B cell (primary cell): Measurements from ENCODE around the gene ITPK1. TPM values are rescaled to one million over a fixed set of nuclear protein-coding genes. Genes with fewer than 3 reads are reported as not detected.

Experiments used
- ATAC-seq: fragments of 200-7000 bp; cut with Tn5 transposase; one replicate; pipeline ENCODE4 v1.10.0; 2021; ENCODE audit warnings: low read depth, mild to moderate bottlenecking, moderate number of reproducible peaks, moderate library complexity
- CTCF ChIA-PET: fragments of 350-600 bp; sonication (Branson Sonifier 250); formaldehyde crosslinking; loops from one replicate; lab custom pipeline; 2021; ENCODE audit warnings: antibody characterized with exemption, inconsistent platforms; lab: Charles Lee
- POLR2A ChIA-PET: fragments of 350-600 bp; sonication (Branson Sonifier 250); formaldehyde crosslinking; loops from one replicate; lab custom pipeline; 2021; ENCODE audit warnings: antibody characterized with exemption; lab: Charles Lee
- DNase-seq: peaks from one replicate; pipeline ENCODE4 v3.0.0; 2013
- H2AFZ ChIP-seq: 2 replicates; pipeline ENCODE4 v1.6.1; 2012; ENCODE audit warnings: mild to moderate bottlenecking, low read depth, low read length; ENCODE audit not compliant: insufficient read depth, poor library complexity, severe bottlenecking
- H3K27ac ChIP-seq, 2 donors: 1 replicate in 1 of 2; 2 replicates in 1 of 2; pipeline ENCODE4 v1.5.1; 2012 to 2013; ENCODE audit warnings: low read length in 2 of 2, mild to moderate bottlenecking in 2 of 2, moderate library complexity in 1 of 2
- H3K27me3 ChIP-seq, 4 experiments: fragments of 200-600 bp in 1 of 4; sonication (generic) in 1 of 4; replicated peaks in 1 of 4; 1 replicate in 2 of 4; 2 replicates in 2 of 4; pipeline versions ENCODE4 v1.6.1 to v1.7.0; 2013 to 2016; ENCODE audit warnings: low read length in 3 of 4, mild to moderate bottlenecking in 2 of 4, mixed read lengths in 1 of 4, moderate library complexity in 1 of 4; ENCODE audit not compliant: insufficient read depth in 4 of 4, control insufficient read depth in 3 of 4; ENCODE audit errors: control extremely low read depth in 1 of 4
- H3K36me3 ChIP-seq, 2 experiments: replicated peaks in 1 of 2; 1 replicate in 1 of 2; 2 replicates in 1 of 2; pipeline versions ENCODE4 v1.6.1 to v1.7.1; 2013; ENCODE audit warnings: low read length in 1 of 2; ENCODE audit not compliant: insufficient read depth in 2 of 2, control insufficient read depth in 1 of 2; ENCODE audit errors: control extremely low read depth in 1 of 2, extremely low read depth in 1 of 2
- H3K4me1 ChIP-seq, 2 donors: fragments of 200-600 bp in 1 of 2; sonication (generic) in 1 of 2; 1 replicate in 1 of 2; 2 replicates in 1 of 2; pipeline versions ENCODE4 v1.5.1 to v1.6.1; 2013 to 2017; ENCODE audit warnings: low read length in 2 of 2; ENCODE audit not compliant: control insufficient read depth in 2 of 2, insufficient read depth in 2 of 2
- H3K4me2 ChIP-seq: replicated peaks from 2 replicates; pipeline ENCODE3; 2012; ENCODE audit warnings: mild to moderate bottlenecking, low read depth, low read length; ENCODE audit not compliant: poor library complexity, severe bottlenecking
- H3K4me3 ChIP-seq, 5 experiments: fragments of 200-600 bp in 1 of 5; sonication (generic) in 1 of 5; 1 replicate in 3 of 5; 2 replicates in 2 of 5; pipeline versions ENCODE4 v1.5.1 to v1.7.0; 2011 to 2016; ENCODE audit warnings: low read length in 4 of 5, mild to moderate bottlenecking in 4 of 5, low read depth in 2 of 5, control low read depth in 1 of 5, moderate library complexity in 1 of 5; ENCODE audit not compliant: insufficient read depth in 1 of 5; ENCODE audit errors: control extremely low read depth in 1 of 5, extremely low read depth in 1 of 5
- H3K79me2 ChIP-seq: fragments of 200-600 bp; sonication (generic); one replicate; pipeline ENCODE4 v1.6.0; 2016; ENCODE audit warnings: low read length; ENCODE audit not compliant: control insufficient read depth, insufficient read depth
- H3K9ac ChIP-seq: fragments of 200-600 bp; sonication (generic); 2 replicates; pipeline ENCODE4 v1.6.1; 2017; ENCODE audit warnings: mild to moderate bottlenecking, low read length, moderate library complexity
- H3K9me3 ChIP-seq, 3 donors: one replicate each; pipeline versions ENCODE4 v1.6.1 to v1.7.1; 2013; ENCODE audit warnings: low read length in 2 of 3; ENCODE audit not compliant: control insufficient read depth in 2 of 3, insufficient read depth in 1 of 3; ENCODE audit errors: control extremely low read depth in 1 of 3
- H4K20me1 ChIP-seq: 2 replicates; pipeline ENCODE4 v1.6.0; 2012; ENCODE audit warnings: mild to moderate bottlenecking, low read length; ENCODE audit not compliant: insufficient read depth, control insufficient read depth, poor library complexity, severe bottlenecking
- H3K27ac Mint-ChIP-seq: one replicate; pipeline ENCODE4 v1.8.0; 2021; ENCODE audit warnings: mixed read lengths
- H3K27me3 Mint-ChIP-seq: one replicate; pipeline ENCODE4 v1.8.0; 2021; ENCODE audit warnings: mixed read lengths
- H3K4me1 Mint-ChIP-seq: one replicate; pipeline ENCODE4 v1.8.0; 2021; ENCODE audit warnings: mixed read lengths
- H3K4me3 Mint-ChIP-seq: one replicate; pipeline ENCODE4 v1.8.0; 2021; ENCODE audit warnings: mixed read lengths
- H3K9me3 Mint-ChIP-seq: one replicate; pipeline ENCODE4 v1.8.0; 2022; ENCODE audit warnings: mixed read lengths; ENCODE audit not compliant: insufficient read depth
- EZH2 ChIP-seq: IDR thresholded peaks from 2 replicates; pipeline ENCODE4 v1.6.1; 2012; ENCODE audit warnings: borderline replicate concordance, low read depth, mild to moderate bottlenecking, moderate library complexity, low read length; ENCODE audit not compliant: insufficient read depth, poor library complexity, severe bottlenecking
- WGBS: methylation state at CpG from one replicate; pipeline ENCODE4 v1.1.5; 2013; ENCODE audit warnings: missing lambda C conversion rate; ENCODE audit not compliant: insufficient coverage; 5-methylcytosine and 5-hydroxymethylcytosine counted together
- intact Hi-C: fragments of 100-400 bp; cut with micrococcal nuclease; formaldehyde crosslinking; loops from one replicate; pipeline ENCODE4 v1.10.0; 2022
- polyA plus RNA-seq: library from polyadenylated mRNA; depleted of rRNA; stranded (reverse); fragments of >200 nt; gene quantifications from 2 replicates; pipeline ENCODE4 v1.2.3, GENCODE V29; 2012
- total RNA-seq, 2 donors: library from RNA; stranded (reverse); fragments of 120-200 nt in 1 of 2; gene quantifications; 1 replicate in 1 of 2; 2 replicates in 1 of 2; pipeline versions ENCODE4 v1.2.3 to v1.2.4, GENCODE V29; 2013 to 2022
- TF ChIP-seq, protein P1 (sequence below): fragments of 200-600 bp; IDR thresholded peaks from one replicate; pipeline ENCODE4 v1.8.0; 2022; ENCODE audit warnings: antibody characterized with exemption, mild to moderate bottlenecking

ITPK1 gene
- total and polyA plus RNA-seq, 2 donors (not counting 1 experiment from before 2014, with no cell fraction given), result 46.0 to 46.9 TPM

DNA sequence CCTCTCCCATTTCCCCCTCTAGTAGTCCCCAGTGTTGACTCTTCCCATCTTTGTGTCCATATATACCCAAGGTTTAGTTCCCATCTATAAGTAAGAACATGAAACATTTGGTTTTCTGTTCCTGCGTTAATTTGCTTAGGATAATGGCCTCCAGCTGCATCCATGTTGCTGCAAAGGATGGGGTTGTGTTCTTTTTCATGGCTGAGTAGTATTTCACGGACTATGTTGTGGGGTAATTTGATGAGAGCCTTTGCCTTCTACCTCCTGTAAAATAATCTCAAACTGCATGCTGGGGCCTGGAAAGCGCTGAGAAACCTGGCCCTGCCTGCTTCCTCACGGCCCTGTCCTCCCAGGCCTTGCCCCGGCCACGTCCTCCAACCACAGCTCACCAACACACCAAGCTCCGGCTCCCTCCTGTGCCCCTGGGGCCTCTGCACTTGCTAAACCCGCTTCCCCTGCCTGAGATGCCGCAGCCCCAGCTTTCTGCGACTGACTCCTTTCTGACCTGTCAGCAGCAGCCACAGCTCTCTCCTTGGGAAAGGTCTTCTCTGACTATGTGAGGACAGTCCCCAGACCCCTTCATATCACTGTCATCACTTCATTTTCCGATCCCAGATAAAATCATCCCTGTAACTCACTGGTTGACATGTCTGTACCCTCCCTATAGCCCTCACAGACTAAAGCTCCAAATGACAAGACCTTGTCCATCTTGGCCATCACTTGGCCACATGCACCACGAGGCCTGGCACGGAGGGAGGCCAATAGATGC lies 19.8 kb downstream of the ITPK1 start:
- intact Hi-C loops, result no loop called here
- H3K27me3 ChIP-seq, result no peaks in the 10 kb centered on the region
- Mint-ChIP-seq H3K4me1 (peaks cover 17% of the 10 kb centered on the region), H3K4me3 (no peak overlapping the region), H3K27ac (no peak overlapping the region), H3K9me3 (no peaks in the 10 kb centered on the region), H3K27me3 (no peaks in the 10 kb centered on the region)
- DNase-seq, result no peak
- ATAC-seq, result no peak
- no peak overlapping the region for H3K27ac ChIP-seq
- no peak overlapping the region for H3K9ac ChIP-seq
- peaks cover 61% of the 10 kb centered on the region for H4K20me1 ChIP-seq
- TF ChIP-seq, protein P1, sequence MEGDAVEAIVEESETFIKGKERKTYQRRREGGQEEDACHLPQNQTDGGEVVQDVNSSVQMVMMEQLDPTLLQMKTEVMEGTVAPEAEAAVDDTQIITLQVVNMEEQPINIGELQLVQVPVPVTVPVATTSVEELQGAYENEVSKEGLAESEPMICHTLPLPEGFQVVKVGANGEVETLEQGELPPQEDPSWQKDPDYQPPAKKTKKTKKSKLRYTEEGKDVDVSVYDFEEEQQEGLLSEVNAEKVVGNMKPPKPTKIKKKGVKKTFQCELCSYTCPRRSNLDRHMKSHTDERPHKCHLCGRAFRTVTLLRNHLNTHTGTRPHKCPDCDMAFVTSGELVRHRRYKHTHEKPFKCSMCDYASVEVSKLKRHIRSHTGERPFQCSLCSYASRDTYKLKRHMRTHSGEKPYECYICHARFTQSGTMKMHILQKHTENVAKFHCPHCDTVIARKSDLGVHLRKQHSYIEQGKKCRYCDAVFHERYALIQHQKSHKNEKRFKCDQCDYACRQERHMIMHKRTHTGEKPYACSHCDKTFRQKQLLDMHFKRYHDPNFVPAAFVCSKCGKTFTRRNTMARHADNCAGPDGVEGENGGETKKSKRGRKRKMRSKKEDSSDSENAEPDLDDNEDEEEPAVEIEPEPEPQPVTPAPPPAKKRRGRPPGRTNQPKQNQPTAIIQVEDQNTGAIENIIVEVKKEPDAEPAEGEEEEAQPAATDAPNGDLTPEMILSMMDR, result no peak
- TF ChIP-seq EZH2, result no peak
- ChIA-PET POLR2A (no interaction called here), CTCF (interaction anchor here (0.6 kb wide), 1 partner anchor 90 kb away, joined by 3 read pairs; no protein-coding TSS in a partner anchor)
- peaks cover 99% of the 10 kb centered on the region for H3K79me2 ChIP-seq
- H3K4me3 ChIP-seq, result no peak overlapping the region
- H3K9me3 ChIP-seq, result peaks cover 0 to 5% (median 0%) of the 10 kb centered on the region in 3 donors
- H3K4me2 ChIP-seq, result no peak overlapping the region
- WGBS, result 95% methylated on average over 11 of the region's 13 CpGs
- H2AFZ ChIP-seq, result no peak overlapping the region
- no peaks in the 10 kb centered on the region for H3K4me1 ChIP-seq
- H3K36me3 ChIP-seq, result peaks cover 0 to 2% of the 10 kb centered on the region in 2 experiments

DNA sequence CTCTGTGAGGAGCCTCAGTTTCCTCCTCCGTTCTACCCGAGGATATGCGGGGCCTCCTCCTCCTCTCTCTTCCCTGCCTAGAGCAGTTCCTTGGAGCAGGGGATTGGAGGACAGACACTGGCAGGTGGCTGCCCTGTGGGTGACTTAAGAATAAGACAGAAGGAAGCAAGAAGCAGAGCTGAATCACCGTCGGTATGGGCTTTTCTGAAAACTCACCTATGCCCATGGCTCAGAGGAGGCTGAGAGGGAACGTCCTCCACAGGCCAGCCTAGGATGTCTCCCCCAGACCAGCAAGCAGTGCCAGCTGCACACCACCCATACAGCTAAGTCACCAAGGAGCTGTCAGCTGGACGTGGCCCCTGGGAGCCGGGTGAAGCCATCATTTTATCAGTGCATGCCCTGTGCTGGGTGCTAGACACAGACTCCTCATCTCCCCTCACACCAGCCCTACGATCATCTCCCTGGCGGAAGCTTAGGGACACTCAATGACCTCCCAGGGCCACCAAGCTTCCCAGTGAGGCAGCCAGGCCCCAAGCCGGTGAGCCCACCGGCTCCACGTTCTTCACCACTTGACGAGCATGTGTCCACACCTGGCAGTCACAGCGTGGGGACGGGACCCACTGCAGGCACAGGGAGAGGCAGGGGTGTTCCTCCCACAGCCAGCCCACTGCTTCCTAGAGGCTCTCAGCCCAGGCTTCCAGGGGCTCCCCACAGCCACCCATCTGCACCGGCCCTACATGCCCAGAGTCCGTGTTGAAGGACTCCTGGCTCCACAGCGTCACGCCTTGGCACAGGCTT lies 21.4 kb downstream of the ITPK1 start:
- Histone ChIP-seq H3K9ac (no peak overlapping the region), H3K79me2 (peaks cover 99% of the 10 kb centered on the region), H3K36me3 (peaks cover 0 to 2% of the 10 kb centered on the region in 2 experiments), H3K27me3 (no peaks in the 10 kb centered on the region), H2AFZ (no peak overlapping the region), H3K27ac (no peak overlapping the region), H4K20me1 (peaks cover 67% of the 10 kb centered on the region), H3K4me2 (no peak overlapping the region), H3K4me3 (no peak overlapping the region), H3K9me3 (peaks cover 0 to 5% (median 0%) of the 10 kb centered on the region in 3 donors), H3K4me1 (no peaks in the 10 kb centered on the region)
- no peak for ATAC-seq
- POLR2A ChIA-PET, result no interaction called here
- no peak overlapping the region for H3K4me3 Mint-ChIP-seq
- peaks cover 17% of the 10 kb centered on the region for H3K4me1 Mint-ChIP-seq
- H3K27ac Mint-ChIP-seq, result no peak overlapping the region
- CTCF ChIA-PET, result no interaction called here
- intact Hi-C loops, result no loop called here
- H3K9me3 Mint-ChIP-seq, result no peaks in the 10 kb centered on the region
- TF ChIP-seq EZH2, result no peak
- TF ChIP-seq, protein P1, result no peak
- no peak for DNase-seq
- WGBS, result 93% methylated on average over 17 of the region's 20 CpGs
- no peaks in the 10 kb centered on the region for H3K27me3 Mint-ChIP-seq
